NCI-H2107 treated with DMSO at 0.1 percent for 48 hours (cell line): ENCODE results near the gene ARHGEF7.

ENCODE experiments used
- DNase-seq: peaks from one replicate; lab custom pipeline; 2025; ENCODE audit not compliant: unreplicated experiment; lab: John Stamatoyannopoulos, UW

Gene ARHGEF7

DNA sequence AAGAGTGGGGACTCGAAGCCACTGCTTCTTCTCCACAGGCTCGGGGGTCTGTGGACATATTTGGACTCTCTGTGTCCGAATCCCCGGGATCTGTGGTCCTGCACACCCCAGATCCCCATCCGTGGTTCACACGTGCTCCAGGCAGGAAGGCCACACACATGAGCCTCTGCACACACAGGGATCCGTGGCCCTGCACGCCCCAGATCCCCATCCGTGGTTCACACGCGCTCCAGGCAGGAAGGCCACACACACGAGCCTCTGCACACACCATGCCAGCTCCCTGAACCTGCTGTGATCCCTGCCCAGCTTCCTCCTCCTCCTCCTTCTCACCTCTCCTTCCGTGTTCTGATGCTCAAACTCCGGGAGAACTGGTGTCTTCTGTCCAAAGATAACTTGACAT is 208.4 kb downstream of the ARHGEF7 start:
- no peak for DNase-seq

- DNase-seq, result no peak
These were observed 209.0 kb downstream of the ARHGEF7 start for GRCh38 chr13:111323950-111324651.

GRCh38 chr13:111324736-111325135 is 209.6 kb downstream of the ARHGEF7 start:
- DNase-seq, result no peak

DNA sequence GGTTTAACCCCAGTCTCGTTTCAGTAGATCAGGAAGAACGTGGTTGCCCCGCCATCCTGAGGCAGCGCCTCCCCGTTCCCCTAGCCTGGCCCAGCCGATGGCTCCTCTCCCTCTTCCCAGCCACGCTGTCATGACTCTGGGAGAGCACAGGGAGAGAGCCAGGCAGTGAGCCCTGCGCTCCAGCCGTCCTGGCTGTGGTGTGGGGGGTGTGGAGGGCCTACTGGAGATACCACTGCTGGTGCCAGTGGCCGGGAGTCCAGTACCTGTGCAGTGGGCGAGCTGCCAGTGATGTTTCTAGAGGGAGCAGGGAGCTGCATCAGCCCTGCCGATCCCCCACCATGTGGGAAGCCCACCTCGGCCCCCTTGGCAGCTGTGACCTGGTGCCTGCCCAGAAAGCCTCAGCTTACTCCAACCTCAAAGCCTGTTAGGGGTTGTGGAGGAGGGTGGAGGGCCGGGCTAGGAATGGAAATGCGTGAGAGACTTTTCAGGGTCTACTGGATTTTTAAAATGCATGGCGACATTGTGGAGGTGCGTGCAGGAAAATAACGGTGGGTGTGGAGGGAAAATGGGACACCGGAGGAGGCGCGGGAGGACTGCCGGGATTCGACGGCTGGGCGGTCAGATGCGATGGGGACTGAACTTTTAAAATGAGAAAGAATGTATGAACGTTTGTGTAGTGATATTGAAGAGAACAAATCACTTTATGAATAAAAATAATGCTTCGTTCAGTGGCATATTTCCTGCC is 210.2 kb downstream of the ARHGEF7 start:
- DNase-seq, result no peak

- no peak for DNase-seq
These were observed 211.0 kb downstream of the ARHGEF7 start for GRCh38 chr13:111325941-111326620.

GRCh38 chr13:111326621-111326965 is 211.5 kb downstream of the ARHGEF7 start:
- DNase-seq, result no peak

DNA sequence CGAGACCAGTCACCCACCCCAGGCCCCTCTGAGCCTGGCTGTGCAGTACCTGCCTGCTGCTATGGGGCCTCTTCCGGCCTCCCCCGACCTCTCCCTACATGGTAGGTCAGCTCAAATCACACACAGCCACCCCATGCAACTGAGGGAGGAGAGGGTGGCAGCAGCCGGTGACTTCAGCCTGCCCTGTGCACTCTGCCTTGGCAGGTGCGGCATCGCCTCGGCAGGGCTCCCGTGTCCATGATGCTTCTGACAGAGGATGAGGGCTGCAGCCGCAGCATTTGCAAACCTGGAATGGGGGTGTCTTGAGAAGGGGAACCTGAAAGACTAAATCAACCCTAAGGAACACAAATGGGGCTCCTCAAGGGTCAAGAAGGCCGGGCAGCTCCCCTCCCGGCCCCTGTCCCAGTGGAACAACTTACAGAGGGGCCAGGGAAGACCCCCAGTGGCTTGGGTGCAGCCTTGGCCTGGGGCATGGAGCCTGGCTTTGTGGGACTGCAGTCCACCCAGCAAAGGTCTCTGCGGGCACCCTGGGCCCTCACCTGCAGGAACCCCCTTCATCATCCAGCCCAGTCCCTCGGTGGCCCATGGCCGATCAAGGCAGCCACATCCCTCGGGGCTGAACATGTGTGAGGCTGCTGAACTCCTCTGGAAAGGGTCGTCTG is 212.0 kb downstream of the ARHGEF7 start:
- DNase-seq, result no peak

- DNase-seq, result no peak
These were observed 212.8 kb downstream of the ARHGEF7 start for GRCh38 chr13:111327730-111328573.

- DNase-seq, result no peak
These were observed 213.7 kb downstream of the ARHGEF7 start for GRCh38 chr13:111328574-111329410.

DNA sequence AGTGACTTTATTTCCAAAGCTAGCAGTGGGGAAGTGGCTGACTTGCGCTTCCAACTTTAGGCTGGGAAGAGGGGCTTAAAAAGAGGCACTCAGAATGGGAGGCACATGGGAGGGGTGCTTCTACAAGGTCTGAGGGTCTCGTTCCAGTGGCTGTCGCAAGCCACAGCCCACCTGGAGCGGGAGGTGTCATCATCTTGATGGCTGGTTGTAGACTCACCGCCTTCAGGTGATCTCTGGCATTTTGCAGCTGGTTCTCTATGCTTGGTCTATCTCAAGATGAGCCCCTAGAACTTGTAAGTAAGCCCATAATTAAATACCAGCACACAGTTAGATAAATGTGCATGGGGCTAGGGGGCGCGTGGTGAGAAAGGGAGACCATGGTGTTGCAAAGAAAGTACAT is 214.5 kb downstream of the ARHGEF7 start:
- DNase-seq, result no peak

DNA sequence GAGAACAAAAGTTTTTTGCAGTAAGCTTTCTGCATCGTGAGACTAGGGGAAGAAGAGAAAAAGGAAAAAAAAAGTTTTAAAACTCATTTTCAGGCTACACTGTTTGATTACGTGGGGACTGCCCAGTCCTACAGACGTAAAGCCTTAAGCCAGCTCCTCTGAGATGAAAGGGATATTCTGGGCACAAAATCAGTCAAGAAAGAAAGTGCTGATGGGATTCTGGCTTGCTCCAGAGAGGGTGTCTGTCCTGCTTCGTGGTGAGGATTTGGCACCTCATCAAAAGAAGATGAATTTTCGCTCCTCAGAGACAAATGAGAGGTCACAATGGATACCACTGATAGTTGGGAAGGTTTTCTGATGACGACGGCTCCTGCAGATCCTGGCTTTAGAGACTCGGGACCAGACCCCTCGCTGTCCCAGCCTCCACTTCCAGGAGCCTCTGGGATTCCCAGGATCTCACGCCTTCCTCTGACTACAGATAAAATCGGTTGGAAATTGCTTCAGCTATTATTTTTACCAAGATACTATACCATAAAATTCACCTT is 215.0 kb downstream of the ARHGEF7 start:
- no peak for DNase-seq

GRCh38 chr13:111335298-111335697 is 220.2 kb downstream of the ARHGEF7 start:
- no peak for DNase-seq

DNA sequence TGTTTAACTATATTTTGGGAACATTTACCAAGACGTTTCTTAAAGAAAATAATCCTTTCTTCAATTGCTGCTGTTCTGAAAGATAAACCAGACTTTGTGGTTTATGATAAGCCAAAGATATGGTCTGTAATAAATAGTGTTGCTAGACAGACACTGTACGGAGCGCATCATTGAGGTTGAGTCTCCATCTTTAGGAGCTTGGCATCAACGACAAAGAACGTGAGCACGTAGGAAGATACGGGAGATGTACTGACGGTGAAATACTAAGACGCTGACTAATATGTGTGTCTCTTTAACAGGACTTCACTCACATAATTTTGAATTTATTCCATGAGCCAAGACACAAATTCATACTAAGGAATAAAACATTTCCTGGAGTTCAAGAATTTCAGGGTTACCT is 221.6 kb downstream of the ARHGEF7 start:
- DNase-seq, result no peak

- no peak for DNase-seq
These were observed 222.1 kb downstream of the ARHGEF7 start for GRCh38 chr13:111337206-111337605.

GRCh38 chr13:111337741-111338140 is 222.6 kb downstream of the ARHGEF7 start:
- DNase-seq, result no peak

- no peak for DNase-seq
These were observed 223.7 kb downstream of the ARHGEF7 start for GRCh38 chr13:111338841-111339240.

DNA sequence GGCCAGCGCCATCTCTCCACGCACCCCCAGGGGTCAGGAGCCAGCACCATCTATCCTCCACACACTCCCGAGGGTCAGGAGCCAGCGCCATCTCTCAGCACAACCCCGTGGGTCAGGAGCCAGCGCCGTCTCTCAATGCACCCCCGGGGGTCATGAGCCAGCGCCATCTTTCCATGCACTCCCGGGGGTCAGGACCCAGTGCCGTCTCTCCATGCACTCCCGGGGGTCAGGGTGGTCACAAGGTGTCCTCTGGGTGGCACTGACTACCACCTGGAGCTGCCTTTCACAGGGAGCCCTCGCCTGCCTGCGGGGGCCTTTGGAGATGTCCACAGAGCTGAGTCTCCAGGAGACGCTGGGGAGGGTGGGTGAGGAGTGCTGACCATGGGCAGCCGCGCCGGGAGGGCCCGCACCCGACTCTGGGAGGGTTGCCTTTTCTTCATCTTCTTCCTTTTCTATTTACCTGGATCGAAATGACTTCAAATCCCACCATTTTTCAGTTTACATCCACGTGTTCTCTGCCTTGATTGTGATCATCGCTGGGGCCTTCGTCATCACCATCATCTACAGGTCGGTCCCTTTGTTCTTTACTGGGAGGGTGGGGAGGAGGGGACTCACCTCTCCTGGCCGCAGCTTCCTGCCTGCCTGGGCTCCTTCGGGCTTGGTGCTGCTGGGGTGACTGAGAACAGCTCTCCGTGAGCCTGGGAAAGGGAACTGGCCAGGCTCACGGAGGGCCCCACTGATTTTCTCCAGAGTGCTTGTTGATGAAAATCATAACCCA is 224.4 kb downstream of the ARHGEF7 start:
- DNase-seq, result no peak

- DNase-seq, result no peak
These were observed 226.8 kb downstream of the ARHGEF7 start for GRCh38 chr13:111341886-111342285.

GRCh38 chr13:111342721-111343120 is 227.6 kb downstream of the ARHGEF7 start:
- DNase-seq, result no peak
